Measurements from ENCODE around the gene ANKRD13D. TPM values are rescaled to one million over a fixed set of nuclear protein-coding genes. Genes with fewer than 3 reads are reported as not detected.

The ANKRD13D gene
- total RNA-seq, 1 donor from 2014 or later, result 124 TPM

- H3K4me1 Mint-ChIP-seq, result peaks cover 40% of the 10 kb centered on the region
- no peaks in the 10 kb centered on the region for H3K27me3 Mint-ChIP-seq
- intact Hi-C loops (cut with micrococcal nuclease), result no loop called here
- H3K36me3 Mint-ChIP-seq (ENCODE audit: low read depth), result peaks cover 62% of the 10 kb centered on the region
- no peak for DNase-seq
- no peak overlapping the region for H3K27ac Mint-ChIP-seq
- no peaks in the 10 kb centered on the region for H3K9me3 Mint-ChIP-seq
- no peak overlapping the region for H3K4me3 Mint-ChIP-seq
Observed at GRCh38 chr11:67280788-67281551, 8.1 kb upstream of the ANKRD13D start.

- peaks cover 40% of the 10 kb centered on the region for H3K4me1 Mint-ChIP-seq
Observed at GRCh38 chr11:67281552-67282150, 7.5 kb upstream of the ANKRD13D start.

GRCh38 chr11:67282155-67282875 is 6.8 kb upstream of the ANKRD13D start:
- Mint-ChIP-seq H3K36me3 (ENCODE audit: low read depth) (peaks cover 66% of the 10 kb centered on the region), H3K4me3 (no peak overlapping the region), H3K4me1 (peaks cover 40% of the 10 kb centered on the region)

More at GRCh38 chr11:67281552-67282150, 7.5 kb upstream of the ANKRD13D start:
- peaks cover 60% of the 10 kb centered on the region for H3K36me3 Mint-ChIP-seq (ENCODE audit: low read depth)
- H3K27ac Mint-ChIP-seq, result peak overlapping the region; percentile 15
- H3K4me3 Mint-ChIP-seq, result no peak overlapping the region
- intact Hi-C loops (cut with micrococcal nuclease), result no loop called here
- H3K27me3 Mint-ChIP-seq, result no peaks in the 10 kb centered on the region
- DNase-seq, result no peak
- H3K9me3 Mint-ChIP-seq, result no peaks in the 10 kb centered on the region

GRCh38 chr11:67282876-67283371 is 6.2 kb upstream of the ANKRD13D start:
- no peaks in the 10 kb centered on the region for H3K27me3 Mint-ChIP-seq
- H3K9me3 Mint-ChIP-seq, result no peaks in the 10 kb centered on the region
- peak overlapping the region; percentile 37 for H3K27ac Mint-ChIP-seq
- intact Hi-C loops (cut with micrococcal nuclease), result no loop called here
- H3K4me1 Mint-ChIP-seq, result peaks cover 40% of the 10 kb centered on the region
- H3K4me3 Mint-ChIP-seq, result no peak overlapping the region
- DNase-seq, result no peak
- H3K36me3 Mint-ChIP-seq (ENCODE audit: low read depth), result peaks cover 67% of the 10 kb centered on the region

More at GRCh38 chr11:67282155-67282875, 6.8 kb upstream of the ANKRD13D start:
- intact Hi-C loops (cut with micrococcal nuclease), result no loop called here
- Mint-ChIP-seq H3K27me3 (no peaks in the 10 kb centered on the region), H3K27ac (peak overlapping the region; percentile 37), H3K9me3 (no peaks in the 10 kb centered on the region)
- no peak for DNase-seq

- no peaks in the 10 kb centered on the region for H3K9me3 Mint-ChIP-seq
- no peaks in the 10 kb centered on the region for H3K27me3 Mint-ChIP-seq
- peaks cover 68% of the 10 kb centered on the region for H3K36me3 Mint-ChIP-seq (ENCODE audit: low read depth)
- H3K27ac Mint-ChIP-seq, result peak overlapping the region; percentile 79
- H3K4me1 Mint-ChIP-seq, result peaks cover 38% of the 10 kb centered on the region
- no peak for DNase-seq
- no peak overlapping the region for H3K4me3 Mint-ChIP-seq
- intact Hi-C loops (cut with micrococcal nuclease), result no loop called here
Observed at GRCh38 chr11:67283481-67283963, 5.6 kb upstream of the ANKRD13D start.

GRCh38 chr11:67284811-67285540 is 4.1 kb upstream of the ANKRD13D start:
- Mint-ChIP-seq H3K27me3 (no peaks in the 10 kb centered on the region), H3K4me1 (peaks cover 33% of the 10 kb centered on the region), H3K27ac (peak overlapping the region; percentile 60), H3K4me3 (no peak overlapping the region), H3K9me3 (no peaks in the 10 kb centered on the region), H3K36me3 (ENCODE audit: low read depth) (peaks cover 61% of the 10 kb centered on the region)
- no peak for DNase-seq
- intact Hi-C loops (cut with micrococcal nuclease), result no loop called here

- Mint-ChIP-seq H3K27me3 (no peaks in the 10 kb centered on the region), H3K9me3 (no peaks in the 10 kb centered on the region), H3K36me3 (ENCODE audit: low read depth) (peaks cover 56% of the 10 kb centered on the region), H3K4me1 (peaks cover 36% of the 10 kb centered on the region), H3K27ac (peak overlapping the region; percentile 98), H3K4me3 (peak overlapping the region; percentile 85)
- intact Hi-C loops (cut with micrococcal nuclease), result no loop called here
- no peak for DNase-seq
Observed at GRCh38 chr11:67285541-67286498, 3.3 kb upstream of the ANKRD13D start.

GRCh38 chr11:67286621-67287333 is 2.3 kb upstream of the ANKRD13D start:
- DNase-seq, result peak; percentile 77
- peaks cover 41% of the 10 kb centered on the region for H3K4me1 Mint-ChIP-seq
- H3K36me3 Mint-ChIP-seq (ENCODE audit: low read depth), result peaks cover 53% of the 10 kb centered on the region
- intact Hi-C loops (cut with micrococcal nuclease), result no loop called here
- H3K4me3 Mint-ChIP-seq, result peak overlapping the region; percentile 85
- H3K27ac Mint-ChIP-seq, result peak overlapping the region; percentile 98
- H3K27me3 Mint-ChIP-seq, result no peaks in the 10 kb centered on the region
- H3K9me3 Mint-ChIP-seq, result no peaks in the 10 kb centered on the region

GRCh38 chr11:67287355-67288197 is 1.5 kb upstream of the ANKRD13D start:
- intact Hi-C loops (cut with micrococcal nuclease), result loop anchor here (1.0 kb wide), 4 partner anchors 10 to 30 kb away; no protein-coding TSS in a partner anchor
- Mint-ChIP-seq H3K9me3 (no peaks in the 10 kb centered on the region), H3K36me3 (ENCODE audit: low read depth) (peaks cover 53% of the 10 kb centered on the region), H3K27me3 (no peaks in the 10 kb centered on the region), H3K27ac (peak overlapping the region; percentile 98), H3K4me1 (peaks cover 42% of the 10 kb centered on the region), H3K4me3 (peak overlapping the region; percentile 85)
- DNase-seq, result peak; percentile 87

- Mint-ChIP-seq H3K27ac (peak overlapping the region; percentile 98), H3K36me3 (ENCODE audit: low read depth) (peaks cover 54% of the 10 kb centered on the region), H3K4me1 (peaks cover 47% of the 10 kb centered on the region), H3K9me3 (no peaks in the 10 kb centered on the region), H3K27me3 (no peaks in the 10 kb centered on the region), H3K4me3 (peak overlapping the region; percentile 85)
- intact Hi-C loops (cut with micrococcal nuclease), result loop anchor here (1.0 kb wide), 4 partner anchors 11 to 29 kb away; no protein-coding TSS in a partner anchor
- no peak for DNase-seq
Observed at GRCh38 chr11:67288198-67288451, 978 bp upstream of the ANKRD13D start.

GRCh38 chr11:67288452-67289225 is 464 bp upstream of the ANKRD13D start:
- H3K36me3 Mint-ChIP-seq (ENCODE audit: low read depth), result peaks cover 55% of the 10 kb centered on the region
- peak overlapping the region; percentile 98 for H3K27ac Mint-ChIP-seq
- H3K4me3 Mint-ChIP-seq, result peak overlapping the region; percentile 85
- H3K4me1 Mint-ChIP-seq, result peaks cover 48% of the 10 kb centered on the region
- no peaks in the 10 kb centered on the region for H3K9me3 Mint-ChIP-seq
- H3K27me3 Mint-ChIP-seq, result no peaks in the 10 kb centered on the region
- intact Hi-C loops (cut with micrococcal nuclease), result loop anchor here (1.0 kb wide), 4 partner anchors 11 to 29 kb away; no protein-coding TSS in a partner anchor
- DNase-seq, result peak; percentile 97

Data from activated CD4-positive, alpha-beta T cell treated with anti-CD3 and anti-CD28 coated beads, Interleukin-2, amount 10 ng/mL, durations not matched to agents 24 days and 14 days (primary cell).